Peyer's patch (tissue), 4 donors: Measurements from ENCODE around the gene TPPP2. TPM values are rescaled to one million over a fixed set of nuclear protein-coding genes. Genes with fewer than 3 reads are reported as not detected.
"Not testable (repeated sequence)": the region's sequence is repeated elsewhere in the genome, so short reads cannot be mapped to it uniquely, and the experiment has no call there.

Source experiments
- DNase-seq, 3 donors: peaks; one replicate each; pipeline ENCODE4 v3.0.0-alpha.2; 2017 to 2019
- H3K27ac ChIP-seq, 4 donors: fragments of 200-600 bp; sonication (generic); one replicate each; pipeline ENCODE4 v1.5.1; 2016 to 2019
- H3K27me3 ChIP-seq, 2 donors: fragments of 200-600 bp; sonication (generic); one replicate each; pipeline ENCODE4 v1.5.1; 2019
- H3K36me3 ChIP-seq, 3 donors: fragments of 200-600 bp; sonication (generic); one replicate each; pipeline ENCODE4 v1.5.1; 2016 to 2019
- H3K4me1 ChIP-seq, 4 donors: fragments of 200-600 bp; sonication (generic); one replicate each; pipeline ENCODE4 v1.5.1; 2016 to 2019
- H3K4me3 ChIP-seq, 4 donors: fragments of 200-600 bp; sonication (generic); 1 replicate in 3 of 4; 2 replicates in 1 of 4; pipeline ENCODE4 v1.5.1; 2016 to 2019; ENCODE audit warnings: mild to moderate bottlenecking in 1 of 4
- H3K9me3 ChIP-seq, 4 donors: fragments of 200-600 bp; sonication (generic); one replicate each; pipeline ENCODE4 v1.5.1; 2016 to 2019; ENCODE audit warnings: mild to moderate bottlenecking in 1 of 4
- POLR2A ChIP-seq, 2 donors: fragments of 450-650 bp; IDR thresholded peaks; one replicate each; pipeline ENCODE4 v1.5.1; 2017; ENCODE audit warnings: antibody characterized with exemption in 2 of 2, mild to moderate bottlenecking in 2 of 2, moderate library complexity in 2 of 2
- total RNA-seq, 4 donors: library from RNA; depleted of rRNA; stranded (reverse); fragments of >200 nt; gene quantifications; one replicate each; pipeline ENCODE4 v1.1.0, GENCODE V29; 2016
- TF ChIP-seq, protein P1 (sequence below), 6 experiments: fragments of 450-650 bp in 4 of 6; fragments of 200-600 bp in 2 of 6; sonication (generic) in 1 of 6; IDR thresholded peaks; one replicate each; pipeline ENCODE4 v1.5.1; 2017 to 2019; ENCODE audit warnings: antibody characterized with exemption in 6 of 6, mild to moderate bottlenecking in 3 of 6, moderate library complexity in 1 of 6

The TPPP2 gene
- not detected for total RNA-seq

DNA sequence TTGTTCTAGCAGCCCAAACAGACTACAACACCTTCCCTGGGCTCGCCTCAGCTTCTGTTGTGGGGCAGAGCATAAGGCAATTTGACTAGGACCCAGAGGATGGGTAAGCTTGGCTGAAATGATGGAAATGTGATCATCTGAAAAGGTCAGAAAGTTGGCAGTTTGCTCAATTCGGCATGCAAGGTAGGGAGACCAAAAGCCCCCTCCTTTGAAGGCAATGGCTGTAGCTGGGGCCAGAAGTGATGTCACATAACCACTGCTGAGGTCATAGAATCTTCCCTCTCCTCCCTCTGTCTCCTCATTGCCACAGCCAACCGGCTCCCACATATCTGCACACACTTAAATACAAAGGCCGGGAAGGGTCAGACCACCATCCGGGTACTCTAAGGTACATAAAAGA is at the start of gene TPPP2:
Gene TPPP2, plus strand, starts transcription at position 301 of the 400 bp plus-strand sequence. CDS start 365 bp downstream, outside the sequence.
- no peaks in the 10 kb centered on the region for H3K9me3 ChIP-seq
- TF ChIP-seq POLR2A (IDR thresholded peaks at IDR 0.05) = no peak
- TF ChIP-seq, protein P1, sequence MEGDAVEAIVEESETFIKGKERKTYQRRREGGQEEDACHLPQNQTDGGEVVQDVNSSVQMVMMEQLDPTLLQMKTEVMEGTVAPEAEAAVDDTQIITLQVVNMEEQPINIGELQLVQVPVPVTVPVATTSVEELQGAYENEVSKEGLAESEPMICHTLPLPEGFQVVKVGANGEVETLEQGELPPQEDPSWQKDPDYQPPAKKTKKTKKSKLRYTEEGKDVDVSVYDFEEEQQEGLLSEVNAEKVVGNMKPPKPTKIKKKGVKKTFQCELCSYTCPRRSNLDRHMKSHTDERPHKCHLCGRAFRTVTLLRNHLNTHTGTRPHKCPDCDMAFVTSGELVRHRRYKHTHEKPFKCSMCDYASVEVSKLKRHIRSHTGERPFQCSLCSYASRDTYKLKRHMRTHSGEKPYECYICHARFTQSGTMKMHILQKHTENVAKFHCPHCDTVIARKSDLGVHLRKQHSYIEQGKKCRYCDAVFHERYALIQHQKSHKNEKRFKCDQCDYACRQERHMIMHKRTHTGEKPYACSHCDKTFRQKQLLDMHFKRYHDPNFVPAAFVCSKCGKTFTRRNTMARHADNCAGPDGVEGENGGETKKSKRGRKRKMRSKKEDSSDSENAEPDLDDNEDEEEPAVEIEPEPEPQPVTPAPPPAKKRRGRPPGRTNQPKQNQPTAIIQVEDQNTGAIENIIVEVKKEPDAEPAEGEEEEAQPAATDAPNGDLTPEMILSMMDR (IDR thresholded peaks at IDR 0.05) = no peak

DNA sequence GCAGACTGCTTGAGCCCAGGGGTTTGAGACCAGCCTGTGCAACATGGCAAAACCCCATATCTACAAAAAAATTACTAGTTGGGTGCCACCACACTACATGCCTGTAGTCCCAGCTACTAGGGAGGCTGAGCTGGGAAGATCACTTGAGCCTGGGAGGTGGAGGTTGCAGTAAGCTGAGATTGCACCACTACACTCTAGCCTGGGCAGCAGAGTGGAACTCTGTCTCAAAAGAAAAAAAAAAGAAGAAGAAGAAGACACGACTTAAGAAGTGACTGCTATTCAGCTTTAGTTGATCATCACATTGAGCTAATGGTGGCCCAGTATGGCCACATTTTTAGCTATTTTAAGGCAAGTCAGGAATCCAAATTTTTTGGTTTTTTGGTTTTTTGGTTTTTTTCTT is 49.1 kb upstream of the TPPP2 start:
- DNase-seq = no peak
- no peaks in the 10 kb centered on the region for H3K9me3 ChIP-seq
- H3K27ac ChIP-seq = no peak overlapping the region
- H3K4me3 ChIP-seq = no peak overlapping the region
- no peaks in the 10 kb centered on the region for H3K27me3 ChIP-seq
- no peaks in the 10 kb centered on the region for H3K36me3 ChIP-seq
- TF ChIP-seq POLR2A (IDR thresholded peaks at IDR 0.05) = no peak
- TF ChIP-seq, protein P1 (IDR thresholded peaks at IDR 0.05) = no peak
- H3K4me1 ChIP-seq = no peaks in the 10 kb centered on the region

More for the DNA sequence above, at the start of gene TPPP2:
- no peak within 1 kb of the TSS for H3K27ac ChIP-seq
- H3K27me3 ChIP-seq = no peaks in the 10 kb centered on the region
- no peaks in the 10 kb centered on the region for H3K36me3 ChIP-seq
- H3K4me3 ChIP-seq = no peak within 1 kb of the TSS
- no peak for DNase-seq
- peaks cover 0 to 6% (median 3%) of the 10 kb centered on the region in 4 donors for H3K4me1 ChIP-seq

DNA sequence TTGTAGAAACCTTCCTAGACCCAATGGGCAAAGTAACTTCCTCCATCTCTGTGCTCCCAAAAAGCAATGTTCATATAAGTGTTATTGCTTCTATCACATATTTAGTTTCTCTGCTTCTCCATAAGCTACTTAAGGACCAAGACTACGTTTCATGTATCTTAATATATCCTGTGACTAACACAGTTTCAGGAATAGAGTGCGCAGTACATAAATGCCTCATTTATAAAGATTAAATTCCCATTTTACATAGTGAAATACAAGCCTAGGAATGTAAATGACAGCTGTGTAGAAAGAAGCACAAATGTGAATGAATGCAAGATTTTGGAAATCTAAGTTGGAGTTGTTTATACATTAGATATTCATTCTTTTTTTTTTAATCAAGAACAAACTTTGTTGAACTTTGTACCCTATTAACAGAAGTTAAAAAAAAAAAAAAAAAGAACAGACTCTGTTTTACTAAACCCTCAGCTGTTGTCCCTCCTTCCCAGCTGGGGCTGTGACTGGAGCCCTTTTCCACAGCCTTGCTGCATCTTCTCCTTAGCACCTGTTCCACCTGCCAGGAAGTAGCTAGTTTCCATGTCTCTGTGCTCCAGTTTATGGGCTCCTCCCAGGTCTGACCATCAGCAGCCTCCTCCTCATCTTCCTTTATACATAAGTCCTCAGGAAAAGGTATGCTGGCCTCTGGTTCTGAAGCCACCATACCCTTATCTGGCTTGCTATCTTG is 47.2 kb upstream of the TPPP2 start:
- no peak for DNase-seq
- no peak for TF ChIP-seq POLR2A (IDR thresholded peaks at IDR 0.05)
- TF ChIP-seq, protein P1 (IDR thresholded peaks at IDR 0.05) = no peak
- Histone ChIP-seq H3K27ac (no peak overlapping the region), H3K36me3 (no peaks in the 10 kb centered on the region), H3K4me1 (no peaks in the 10 kb centered on the region), H3K4me3 (no peak overlapping the region), H3K9me3 (no peaks in the 10 kb centered on the region), H3K27me3 (no peaks in the 10 kb centered on the region)

DNA sequence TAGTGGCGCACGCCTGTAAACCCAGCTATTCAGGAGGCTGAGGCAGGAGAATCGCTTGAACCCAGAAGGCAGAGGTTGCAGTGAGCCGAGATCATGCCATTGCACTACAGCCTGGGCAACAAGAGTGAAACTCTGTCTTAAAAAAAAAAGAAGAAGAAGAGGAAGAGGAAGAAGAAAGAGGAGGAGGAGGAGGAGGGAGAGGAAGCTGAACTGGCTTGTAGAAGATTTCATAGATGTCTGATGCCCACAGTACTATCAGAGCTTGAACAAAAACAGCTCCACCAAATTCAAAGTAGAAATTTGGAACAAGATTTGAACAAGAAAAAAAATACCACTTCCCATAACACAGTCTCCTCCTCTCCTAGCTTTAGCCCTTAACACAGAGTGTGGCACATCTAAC is 44.4 kb upstream of the TPPP2 start:
- not testable (repeated sequence) for DNase-seq, H3K4me3 ChIP-seq, H3K27me3 ChIP-seq, H3K9me3 ChIP-seq, H3K27ac ChIP-seq, H3K36me3 ChIP-seq
- H3K4me1 ChIP-seq = peaks cover 0 to 10% (median 2%) of the 10 kb centered on the region in 4 donors

DNA sequence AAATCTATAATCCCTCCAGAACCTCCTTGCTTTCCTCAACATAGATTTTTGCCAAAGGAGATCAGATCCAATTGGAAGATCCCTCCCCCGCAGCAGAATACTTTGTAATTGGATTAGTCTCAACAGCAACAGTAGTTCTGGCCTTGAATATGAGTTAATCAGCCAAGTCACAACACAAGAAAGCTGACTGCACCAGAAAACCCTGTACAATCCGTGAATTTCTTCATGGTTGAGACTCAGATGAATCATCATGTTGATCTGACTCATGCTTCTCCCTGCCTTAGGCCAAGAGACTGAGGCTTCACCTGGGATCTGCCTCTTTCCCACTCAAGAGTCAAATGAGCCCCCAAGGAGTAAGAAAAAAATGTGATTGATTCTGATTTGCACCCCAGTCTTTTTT is 43.2 kb upstream of the TPPP2 start:
- Histone ChIP-seq H3K27ac (no peak overlapping the region), H3K9me3 (no peaks in the 10 kb centered on the region), H3K4me3 (no peak overlapping the region), H3K36me3 (peaks cover 0 to under 1% (median 0%) of the 10 kb centered on the region in 3 donors), H3K4me1 (peaks cover 0 to 22% (median 10%) of the 10 kb centered on the region in 4 donors), H3K27me3 (no peaks in the 10 kb centered on the region)
- TF ChIP-seq, protein P1 (IDR thresholded peaks at IDR 0.05) = no peak
- TF ChIP-seq POLR2A (IDR thresholded peaks at IDR 0.05) = no peak
- DNase-seq = no peak

DNA sequence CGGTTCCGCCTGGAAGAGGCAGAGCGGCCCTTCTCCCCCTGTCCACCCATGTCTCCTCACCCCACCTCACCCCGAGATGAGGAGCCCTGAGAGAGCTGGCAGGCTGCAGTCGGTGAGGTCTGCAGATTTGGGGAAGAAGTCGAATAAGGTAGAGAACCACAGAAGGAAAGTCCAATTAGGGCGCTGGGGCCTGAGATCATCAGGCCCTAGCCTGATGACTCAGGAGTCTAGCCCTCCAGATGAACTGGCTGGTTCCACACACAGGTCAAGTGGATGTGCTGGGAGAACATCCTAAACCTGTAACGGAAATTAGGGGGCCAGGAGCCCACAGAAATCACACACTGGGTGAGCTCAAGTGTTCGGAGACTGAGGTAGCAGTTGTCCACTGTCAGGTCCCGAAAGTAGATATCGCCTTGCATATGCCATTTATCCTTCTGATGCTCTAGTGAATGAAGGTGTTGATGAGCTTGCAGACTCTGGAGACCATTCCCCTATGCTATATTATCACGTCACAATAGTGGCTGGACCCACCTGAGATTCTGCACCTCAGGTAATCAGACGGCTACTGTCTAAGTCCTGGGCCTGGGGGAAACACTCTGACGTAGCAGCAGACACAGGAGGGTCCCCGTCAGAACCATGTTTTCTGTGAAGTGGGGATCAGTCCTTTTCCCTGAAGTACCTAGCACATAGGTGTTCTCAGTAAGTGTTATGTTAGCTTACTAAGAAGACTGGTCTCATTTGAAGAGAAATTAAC is 41.1 kb upstream of the TPPP2 start:
- DNase-seq = no peak
- Histone ChIP-seq H3K36me3 (peaks cover 0 to 22% (median 0%) of the 10 kb centered on the region in 3 donors), H3K27ac (peak overlapping the region; percentile 66 to 90 (median 81)), H3K27me3 (no peaks in the 10 kb centered on the region), H3K4me3 (peak overlapping the region; percentile 69 to 98 (median 82)), H3K9me3 (no peaks in the 10 kb centered on the region), H3K4me1 (peaks cover 0 to 27% (median 10%) of the 10 kb centered on the region in 4 donors)
- TF ChIP-seq POLR2A (IDR thresholded peaks at IDR 0.05) = no peak
- TF ChIP-seq, protein P1 (IDR thresholded peaks at IDR 0.05) = no peak
